Vagina (tissue), 2 donors: Measurements from ENCODE around the gene AIFM3.

Source experiments
- POLR2A ChIP-seq, 2 donors: fragments of 450-650 bp; IDR thresholded peaks; one replicate each; pipeline ENCODE4 v1.6.1; 2017; ENCODE audit warnings: antibody characterized with exemption in 2 of 2, mild to moderate bottlenecking in 2 of 2, moderate library complexity in 2 of 2
- POLR2AphosphoS5 ChIP-seq, 2 donors: sonication (generic); formaldehyde crosslinking; IDR thresholded peaks; one replicate each; pipeline ENCODE4 v1.9.0; 2017; ENCODE audit warnings: antibody characterized with exemption in 2 of 2, mild to moderate bottlenecking in 2 of 2, low read depth in 1 of 2; ENCODE audit not compliant: insufficient read depth in 1 of 2
- TF ChIP-seq, protein P1 (sequence below), 3 experiments: fragments of 450-650 bp in 2 of 3; fragments of 200-600 bp in 1 of 3; sonication (generic) in 1 of 3; IDR thresholded peaks; one replicate each; pipeline ENCODE4 v1.5.1; 2017 to 2019; ENCODE audit warnings: antibody characterized with exemption in 3 of 3, mild to moderate bottlenecking in 2 of 3, moderate library complexity in 2 of 3

DNA sequence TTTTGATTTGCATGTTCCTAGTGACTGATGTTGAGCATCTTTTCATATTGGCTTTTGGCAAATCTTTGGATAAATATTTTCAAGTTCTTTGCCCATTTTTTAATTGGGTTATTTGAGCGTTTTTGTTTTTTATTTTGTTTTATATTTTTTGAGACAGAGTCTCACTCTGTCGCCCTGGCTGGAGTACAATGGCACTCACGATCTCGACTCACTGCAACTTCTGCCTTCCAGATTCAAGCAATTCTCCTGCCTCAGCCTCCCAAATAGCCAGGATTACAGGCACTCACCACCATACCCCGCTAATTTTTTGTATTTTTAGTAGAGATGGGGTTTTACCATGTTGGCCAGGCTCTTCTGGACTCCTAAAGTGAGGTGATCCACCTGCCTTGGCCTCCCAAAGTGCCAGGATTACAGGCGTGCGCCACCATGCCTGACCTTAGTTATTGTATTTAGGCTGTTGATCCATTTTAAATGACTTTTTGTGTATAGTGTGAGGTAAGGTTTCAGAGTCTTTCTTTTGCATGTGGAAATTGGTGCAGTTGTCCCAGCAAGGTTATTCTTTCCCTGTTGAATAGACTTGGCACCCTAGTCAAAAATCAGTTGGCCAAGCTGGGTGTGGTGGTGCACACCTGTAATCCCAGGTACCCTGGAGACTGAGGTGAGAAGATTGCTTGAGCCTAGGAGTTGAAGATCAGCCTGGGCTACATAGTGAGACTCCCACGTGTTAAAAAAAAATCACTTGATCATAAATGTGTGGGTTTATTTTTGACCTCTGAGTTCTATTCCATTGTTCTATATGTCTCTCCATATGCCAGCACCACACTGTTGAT, 23.7 kb upstream of the AIFM3 start:
- TF ChIP-seq, protein P1, sequence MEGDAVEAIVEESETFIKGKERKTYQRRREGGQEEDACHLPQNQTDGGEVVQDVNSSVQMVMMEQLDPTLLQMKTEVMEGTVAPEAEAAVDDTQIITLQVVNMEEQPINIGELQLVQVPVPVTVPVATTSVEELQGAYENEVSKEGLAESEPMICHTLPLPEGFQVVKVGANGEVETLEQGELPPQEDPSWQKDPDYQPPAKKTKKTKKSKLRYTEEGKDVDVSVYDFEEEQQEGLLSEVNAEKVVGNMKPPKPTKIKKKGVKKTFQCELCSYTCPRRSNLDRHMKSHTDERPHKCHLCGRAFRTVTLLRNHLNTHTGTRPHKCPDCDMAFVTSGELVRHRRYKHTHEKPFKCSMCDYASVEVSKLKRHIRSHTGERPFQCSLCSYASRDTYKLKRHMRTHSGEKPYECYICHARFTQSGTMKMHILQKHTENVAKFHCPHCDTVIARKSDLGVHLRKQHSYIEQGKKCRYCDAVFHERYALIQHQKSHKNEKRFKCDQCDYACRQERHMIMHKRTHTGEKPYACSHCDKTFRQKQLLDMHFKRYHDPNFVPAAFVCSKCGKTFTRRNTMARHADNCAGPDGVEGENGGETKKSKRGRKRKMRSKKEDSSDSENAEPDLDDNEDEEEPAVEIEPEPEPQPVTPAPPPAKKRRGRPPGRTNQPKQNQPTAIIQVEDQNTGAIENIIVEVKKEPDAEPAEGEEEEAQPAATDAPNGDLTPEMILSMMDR (IDR thresholded peaks at IDR 0.05): no peak
- TF ChIP-seq POLR2A (IDR thresholded peaks at IDR 0.05) (no peak), POLR2AphosphoS5 (IDR thresholded peaks at IDR 0.05; ENCODE audit: insufficient read depth in 1 of 2, low read depth in 1 of 2) (no peak)
